ENCODE results near the gene FBXO38.

FBXO38 gene

DNA sequence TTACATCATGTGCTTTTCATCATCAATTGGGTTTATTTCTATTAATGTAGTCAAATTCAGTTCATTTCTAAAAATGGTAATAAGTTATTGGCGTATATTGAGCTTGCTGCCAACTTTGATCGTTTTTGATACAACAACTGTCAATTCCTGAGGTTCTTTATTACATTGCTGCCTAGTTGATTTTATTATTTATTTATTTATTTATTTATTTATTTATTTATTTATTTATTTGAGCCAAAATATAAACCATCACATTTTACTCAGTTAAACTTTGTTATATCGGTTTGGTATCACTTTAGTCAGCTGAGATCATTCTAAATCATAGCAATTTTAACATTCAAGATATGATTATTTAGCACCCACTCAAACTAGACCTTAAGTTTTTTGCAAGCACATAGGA, 100.0 kb downstream of the FBXO38 start:
- in situ Hi-C loops (cut with MboI; ENCODE audit: low pct_unique_long_range_greater_than_20kb, low sequenced_read_pairs, unreplicated experiment), result no loop called here
- no peak for TF ChIP-seq CTCF (IDR thresholded peaks at IDR 0.05; ENCODE audit: extremely low read depth, insufficient read depth, missing control alignments)
- no peak for DNase-seq (ENCODE audit: low spot score)

GRCh38 chr5:148484651-148485050, 100.9 kb downstream of the FBXO38 start:
- DNase-seq (ENCODE audit: low spot score), result no peak
- in situ Hi-C loops (cut with MboI; ENCODE audit: low pct_unique_long_range_greater_than_20kb, low sequenced_read_pairs, unreplicated experiment), result no loop called here
- TF ChIP-seq CTCF (IDR thresholded peaks at IDR 0.05; ENCODE audit: extremely low read depth, insufficient read depth, missing control alignments), result no peak

GRCh38 chr5:148486456-148486855, 102.7 kb downstream of the FBXO38 start:
- DNase-seq (ENCODE audit: low spot score), result no peak
- TF ChIP-seq CTCF (IDR thresholded peaks at IDR 0.05; ENCODE audit: extremely low read depth, insufficient read depth, missing control alignments), result no peak
- in situ Hi-C loops (cut with MboI; ENCODE audit: low pct_unique_long_range_greater_than_20kb, low sequenced_read_pairs, unreplicated experiment), result no loop called here

DNA sequence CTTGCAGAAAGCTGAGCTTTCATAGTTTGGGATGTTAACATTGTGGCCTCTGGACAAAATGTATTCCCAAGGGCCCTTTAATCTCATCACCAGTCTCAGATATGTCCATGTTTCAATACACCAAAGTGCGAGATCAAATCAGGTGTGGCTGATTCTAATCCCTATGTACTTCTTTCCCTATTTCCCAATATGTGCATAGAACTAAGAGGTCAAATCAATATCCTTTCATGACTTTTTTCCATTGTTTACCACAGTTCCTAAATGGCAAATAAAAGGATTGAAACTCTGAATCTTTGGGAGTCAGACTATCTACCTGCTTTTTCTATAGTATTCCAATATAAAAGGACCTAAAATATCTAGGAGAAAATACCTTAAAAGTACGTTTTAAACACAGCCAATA, 105.0 kb downstream of the FBXO38 start:
- DNase-seq (ENCODE audit: low spot score), result no peak
- TF ChIP-seq CTCF (IDR thresholded peaks at IDR 0.05; ENCODE audit: extremely low read depth, insufficient read depth, missing control alignments), result no peak
- in situ Hi-C loops (cut with MboI; ENCODE audit: low pct_unique_long_range_greater_than_20kb, low sequenced_read_pairs, unreplicated experiment), result no loop called here

- in situ Hi-C loops (cut with MboI; ENCODE audit: low pct_unique_long_range_greater_than_20kb, low sequenced_read_pairs, unreplicated experiment), result no loop called here
- no peak for DNase-seq (ENCODE audit: low spot score)
- no peak for TF ChIP-seq CTCF (IDR thresholded peaks at IDR 0.05; ENCODE audit: extremely low read depth, insufficient read depth, missing control alignments)
These were observed 107.4 kb downstream of the FBXO38 start for GRCh38 chr5:148491015-148491792.

GRCh38 chr5:148491793-148492184, 108.0 kb downstream of the FBXO38 start:
- in situ Hi-C loops (cut with MboI; ENCODE audit: low pct_unique_long_range_greater_than_20kb, low sequenced_read_pairs, unreplicated experiment), result no loop called here
- no peak for DNase-seq (ENCODE audit: low spot score)
- TF ChIP-seq CTCF (IDR thresholded peaks at IDR 0.05; ENCODE audit: extremely low read depth, insufficient read depth, missing control alignments), result no peak
